ENCODE results near the gene ARHGAP24.
"Not testable (repeated sequence)": the region's sequence is repeated elsewhere in the genome, so short reads cannot be mapped to it uniquely, and the experiment has no call there.

Gene ARHGAP24

GRCh38 chr4:85509882-85510631 is 35.1 kb downstream of the ARHGAP24 start:
- no peak overlapping the region for H3K27ac ChIP-seq
- no peak for TF ChIP-seq ZFX (IDR thresholded peaks at IDR 0.05)
- TF ChIP-seq, protein P1, sequence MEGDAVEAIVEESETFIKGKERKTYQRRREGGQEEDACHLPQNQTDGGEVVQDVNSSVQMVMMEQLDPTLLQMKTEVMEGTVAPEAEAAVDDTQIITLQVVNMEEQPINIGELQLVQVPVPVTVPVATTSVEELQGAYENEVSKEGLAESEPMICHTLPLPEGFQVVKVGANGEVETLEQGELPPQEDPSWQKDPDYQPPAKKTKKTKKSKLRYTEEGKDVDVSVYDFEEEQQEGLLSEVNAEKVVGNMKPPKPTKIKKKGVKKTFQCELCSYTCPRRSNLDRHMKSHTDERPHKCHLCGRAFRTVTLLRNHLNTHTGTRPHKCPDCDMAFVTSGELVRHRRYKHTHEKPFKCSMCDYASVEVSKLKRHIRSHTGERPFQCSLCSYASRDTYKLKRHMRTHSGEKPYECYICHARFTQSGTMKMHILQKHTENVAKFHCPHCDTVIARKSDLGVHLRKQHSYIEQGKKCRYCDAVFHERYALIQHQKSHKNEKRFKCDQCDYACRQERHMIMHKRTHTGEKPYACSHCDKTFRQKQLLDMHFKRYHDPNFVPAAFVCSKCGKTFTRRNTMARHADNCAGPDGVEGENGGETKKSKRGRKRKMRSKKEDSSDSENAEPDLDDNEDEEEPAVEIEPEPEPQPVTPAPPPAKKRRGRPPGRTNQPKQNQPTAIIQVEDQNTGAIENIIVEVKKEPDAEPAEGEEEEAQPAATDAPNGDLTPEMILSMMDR (conservative IDR thresholded peaks at IDR 0.05): no peak

DNA sequence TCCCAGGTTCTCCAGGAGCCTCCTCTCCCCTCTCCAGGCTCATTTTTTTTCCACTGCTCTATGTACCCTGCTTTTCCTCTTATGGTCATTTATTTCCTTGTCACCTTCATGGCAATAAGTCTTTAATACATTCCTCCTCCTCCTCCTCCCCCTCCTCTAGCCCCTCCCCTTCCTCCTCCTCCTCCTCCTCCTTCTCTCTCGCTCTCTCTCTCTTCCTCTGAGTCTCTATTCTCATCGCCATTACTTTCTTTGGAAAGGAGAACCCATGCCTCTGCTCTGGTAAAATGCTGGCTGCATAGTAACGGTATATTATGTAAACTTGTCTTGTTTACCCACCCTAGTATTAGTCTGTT is 35.7 kb downstream of the ARHGAP24 start:
- TF ChIP-seq, protein P1 (conservative IDR thresholded peaks at IDR 0.05): no peak
- no peak for TF ChIP-seq ZFX (IDR thresholded peaks at IDR 0.05)
- no peak overlapping the region for H3K27ac ChIP-seq

GRCh38 chr4:85512446-85513205 is 37.7 kb downstream of the ARHGAP24 start:
- no peak overlapping the region for H3K27ac ChIP-seq

GRCh38 chr4:85514117-85514516 is 39.2 kb downstream of the ARHGAP24 start:
- H3K27ac ChIP-seq: no peak overlapping the region
- TF ChIP-seq, protein P1 (conservative IDR thresholded peaks at IDR 0.05): no peak
- TF ChIP-seq ZFX (IDR thresholded peaks at IDR 0.05): no peak

More at GRCh38 chr4:85512446-85513205, 37.7 kb downstream of the ARHGAP24 start:
- TF ChIP-seq ZFX (IDR thresholded peaks at IDR 0.05): no peak
- TF ChIP-seq, protein P1 (conservative IDR thresholded peaks at IDR 0.05): no peak

DNA sequence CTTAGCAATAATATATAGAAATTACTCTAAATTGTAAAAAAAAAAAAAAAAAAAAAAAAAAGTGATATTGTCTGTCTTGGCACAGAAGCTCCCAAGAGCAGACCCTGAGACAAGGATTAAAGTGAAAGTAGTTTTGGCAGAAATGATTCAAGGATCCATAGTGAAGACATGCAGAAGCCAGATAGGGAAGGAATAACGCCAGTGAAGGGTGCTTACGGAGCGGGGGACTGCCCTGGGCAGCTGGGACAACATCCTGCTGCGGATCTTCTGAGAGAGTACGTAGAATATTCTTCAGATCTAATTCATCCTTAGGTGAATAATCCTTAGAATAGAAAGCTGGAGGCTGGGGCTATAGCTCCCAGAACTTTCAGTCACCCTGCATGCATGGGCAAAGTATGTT is 39.8 kb downstream of the ARHGAP24 start:
- TF ChIP-seq, protein P1 (conservative IDR thresholded peaks at IDR 0.05): no peak
- TF ChIP-seq ZFX (IDR thresholded peaks at IDR 0.05): no peak
- no peak overlapping the region for H3K27ac ChIP-seq

GRCh38 chr4:85515701-85516100 is 40.8 kb downstream of the ARHGAP24 start:
- no peak overlapping the region for H3K27ac ChIP-seq

GRCh38 chr4:85518526-85518925 is 43.6 kb downstream of the ARHGAP24 start:
- not testable (repeated sequence) for H3K27ac ChIP-seq

More at GRCh38 chr4:85515701-85516100, 40.8 kb downstream of the ARHGAP24 start:
- TF ChIP-seq, protein P1 (conservative IDR thresholded peaks at IDR 0.05): no peak
- TF ChIP-seq ZFX (IDR thresholded peaks at IDR 0.05): no peak
